ENCODE results near the gene PCDHGA2.
A peak's percentile ranks its signal among the peaks of the same experiment; 100 is the strongest.
"Not testable (repeated sequence)": the region's sequence is repeated elsewhere in the genome, so short reads cannot be mapped to it uniquely, and the experiment has no call there.

Gene PCDHGA2

DNA sequence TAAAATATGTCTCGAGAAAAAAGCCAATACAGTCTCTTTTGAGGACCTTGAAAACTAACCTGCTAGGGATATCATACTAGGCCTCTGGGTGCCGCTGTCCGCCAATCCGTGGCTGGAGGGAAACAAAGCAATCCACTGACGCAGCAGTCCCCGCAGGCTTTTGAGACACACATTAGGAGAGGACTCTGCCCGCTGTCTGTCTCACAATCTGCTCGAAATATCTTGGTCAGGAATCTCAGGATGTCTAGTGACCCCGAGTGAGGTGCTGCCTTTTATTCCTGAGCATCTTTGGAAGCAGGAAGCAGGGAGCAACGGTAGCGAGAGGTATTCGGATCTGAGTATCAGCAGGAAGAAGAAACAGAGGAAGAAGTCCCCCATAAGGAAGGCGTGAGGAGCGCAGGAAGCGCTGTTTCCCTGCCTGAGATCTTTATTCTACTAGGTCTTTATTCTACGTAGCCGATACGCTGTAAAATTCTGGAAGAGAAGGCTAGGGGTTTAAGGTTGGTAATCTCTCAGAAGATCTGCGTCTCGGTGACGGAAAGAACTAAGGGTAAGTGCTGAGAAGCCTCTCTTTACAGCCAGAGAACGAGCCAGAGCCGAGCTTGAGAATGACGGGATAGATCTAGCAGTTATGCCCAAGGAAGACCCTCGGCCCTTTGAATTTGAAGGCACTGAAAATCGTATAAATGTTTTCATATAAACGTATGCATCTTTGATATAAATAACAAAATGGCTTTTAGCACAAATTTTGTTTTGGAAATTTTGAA, 12.3 kb upstream of the PCDHGA2 start:
- Histone ChIP-seq H3K36me3 (ENCODE audit: insufficient read depth, low read length) (no peaks in the 10 kb centered on the region), H3K9me3 (ENCODE audit: low read length) (peaks cover 36% of the 10 kb centered on the region), H3K4me3 (ENCODE audit: low read depth in 1 of 2, low read length in 2 of 2) (peak overlapping the region; percentile 37 to 72), H3K9ac (ENCODE audit: low read length) (peak overlapping the region; percentile 38), H3K27ac (ENCODE audit: low read depth, low read length) (no peak overlapping the region), H3K27me3 (ENCODE audit: control insufficient read depth in 1 of 2, insufficient read depth in 2 of 2, low read length in 2 of 2) (no peaks in the 10 kb centered on the region), H3K4me1 (ENCODE audit: insufficient read depth, low read length) (no peaks in the 10 kb centered on the region)

DNA sequence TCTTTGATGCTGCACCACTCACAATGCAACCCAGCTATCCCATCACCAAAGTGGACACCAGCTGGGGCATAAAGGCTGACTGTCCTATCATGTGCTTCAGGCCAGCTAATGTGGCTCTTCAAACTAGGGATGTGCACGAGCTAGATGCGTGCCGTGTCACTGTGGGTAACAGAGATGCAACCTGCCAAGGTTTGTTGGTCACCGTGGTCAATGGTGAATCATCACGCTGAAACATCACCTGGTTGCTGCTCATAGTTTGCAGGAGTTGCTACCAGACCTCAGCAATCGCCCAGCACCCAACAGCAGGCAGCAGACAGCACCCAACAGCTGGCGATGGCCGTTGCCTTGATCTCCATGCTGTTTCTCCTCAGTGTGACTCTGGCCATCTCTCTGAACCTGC, 10.3 kb upstream of the PCDHGA2 start:
- no peaks in the 10 kb centered on the region for H3K36me3 ChIP-seq (ENCODE audit: insufficient read depth, low read length)
- peaks cover 39% of the 10 kb centered on the region for H3K9me3 ChIP-seq (ENCODE audit: low read length)

GRCh38 chr5:141330299-141331080, 8.1 kb upstream of the PCDHGA2 start, which contains the start of gene PCDHGA1:
TSS of gene PCDHGA1 (plus strand) at chr5:141330514.
- Histone ChIP-seq H3K4me1 (ENCODE audit: insufficient read depth, low read length) (no peaks in the 10 kb centered on the region), H3K9ac (ENCODE audit: low read length) (no peak within 1 kb of the TSS), H3K27me3 (ENCODE audit: control insufficient read depth in 1 of 2, insufficient read depth in 2 of 2, low read length in 2 of 2) (no peaks in the 10 kb centered on the region), H3K27ac (ENCODE audit: low read depth, low read length) (no peak within 1 kb of the TSS), H3K9me3 (ENCODE audit: low read length) (peaks cover 46% of the 10 kb centered on the region), H3K4me3 (ENCODE audit: low read depth in 1 of 2, low read length in 2 of 2) (peak within 1 kb of the TSS in 1 of 2 donors; percentile 25), H3K36me3 (ENCODE audit: insufficient read depth, low read length) (no peaks in the 10 kb centered on the region)

More for the DNA sequence above, 10.3 kb upstream of the PCDHGA2 start:
- Histone ChIP-seq H3K27me3 (ENCODE audit: control insufficient read depth in 1 of 2, insufficient read depth in 2 of 2, low read length in 2 of 2) (no peaks in the 10 kb centered on the region), H3K27ac (ENCODE audit: low read depth, low read length) (no peak overlapping the region), H3K4me3 (ENCODE audit: low read depth in 1 of 2, low read length in 2 of 2) (peak overlapping the region in 1 of 2 donors; percentile 28), H3K9ac (ENCODE audit: low read length) (no peak overlapping the region), H3K4me1 (ENCODE audit: insufficient read depth, low read length) (no peaks in the 10 kb centered on the region)

- not testable (repeated sequence) for H3K4me1 ChIP-seq (ENCODE audit: insufficient read depth, low read length); H3K4me3 ChIP-seq (ENCODE audit: low read depth in 1 of 2, low read length in 2 of 2); H3K9ac ChIP-seq (ENCODE audit: low read length); H3K27me3 ChIP-seq (ENCODE audit: control insufficient read depth in 1 of 2, insufficient read depth in 2 of 2, low read length in 2 of 2); H3K27ac ChIP-seq (ENCODE audit: low read depth, low read length); H3K36me3 ChIP-seq (ENCODE audit: insufficient read depth, low read length)
- H3K9me3 ChIP-seq (ENCODE audit: low read length), result peaks cover 42% of the 10 kb centered on the region
Observed at GRCh38 chr5:141332571-141332970, 6.0 kb upstream of the PCDHGA2 start.

DNA sequence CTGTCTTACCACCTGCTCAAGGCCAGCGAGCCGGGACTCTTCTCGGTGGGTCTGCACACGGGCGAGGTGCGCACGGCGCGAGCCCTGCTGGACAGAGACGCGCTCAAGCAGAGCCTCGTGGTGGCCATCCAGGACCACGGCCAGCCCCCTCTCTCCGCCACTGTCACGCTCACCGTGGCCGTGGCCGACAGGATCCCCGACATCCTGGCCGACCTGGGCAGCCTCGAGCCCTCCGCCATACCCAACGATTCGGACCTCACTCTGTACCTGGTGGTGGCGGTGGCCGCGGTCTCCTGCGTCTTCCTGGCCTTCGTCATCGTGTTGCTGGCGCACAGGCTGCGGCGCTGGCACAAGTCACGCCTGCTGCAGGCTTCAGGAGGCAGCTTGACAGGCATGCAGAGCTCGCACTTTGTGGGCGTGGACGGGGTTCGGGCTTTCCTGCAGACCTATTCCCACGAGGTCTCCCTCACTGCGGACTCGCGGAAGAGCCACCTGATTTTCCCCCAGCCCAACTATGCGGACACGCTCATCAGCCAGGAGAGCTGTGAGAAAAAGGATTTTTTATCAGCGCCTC, 2.3 kb downstream of the PCDHGA2 start:
- H3K4me3 ChIP-seq (ENCODE audit: low read depth in 1 of 2, low read length in 2 of 2); H3K9ac ChIP-seq (ENCODE audit: low read length); H3K4me1 ChIP-seq (ENCODE audit: insufficient read depth, low read length); H3K27ac ChIP-seq (ENCODE audit: low read depth, low read length); H3K27me3 ChIP-seq (ENCODE audit: control insufficient read depth in 1 of 2, insufficient read depth in 2 of 2, low read length in 2 of 2); H3K36me3 ChIP-seq (ENCODE audit: insufficient read depth, low read length): not testable (repeated sequence)
- peaks cover 73% of the 10 kb centered on the region for H3K9me3 ChIP-seq (ENCODE audit: low read length)

DNA sequence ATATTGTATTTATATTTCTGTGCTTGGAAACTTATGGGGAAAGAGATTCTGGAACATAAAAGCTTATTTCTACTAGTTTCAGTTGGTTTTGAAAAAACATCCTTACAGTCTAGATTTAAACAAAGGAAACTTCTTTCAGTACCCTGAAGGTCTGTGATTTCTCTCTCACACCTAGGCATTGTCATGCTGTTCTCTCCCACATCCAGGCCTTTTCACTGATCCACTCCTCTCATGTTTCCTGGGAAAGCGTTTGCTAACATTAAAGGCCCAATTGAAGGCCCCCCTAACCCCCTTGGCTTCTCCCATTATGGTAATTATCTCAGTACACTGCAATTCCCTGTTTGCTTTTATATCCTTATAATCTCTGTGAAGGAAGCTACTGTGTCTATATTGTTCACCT, 4.2 kb downstream of the PCDHGA2 start:
- Histone ChIP-seq H3K4me1 (ENCODE audit: insufficient read depth, low read length) (no peaks in the 10 kb centered on the region), H3K9ac (ENCODE audit: low read length) (no peak overlapping the region), H3K27me3 (ENCODE audit: control insufficient read depth in 1 of 2, insufficient read depth in 2 of 2, low read length in 2 of 2) (peaks cover 0 to 6% of the 10 kb centered on the region in 2 donors), H3K4me3 (ENCODE audit: low read depth in 1 of 2, low read length in 2 of 2) (no peak overlapping the region), H3K27ac (ENCODE audit: low read depth, low read length) (no peak overlapping the region), H3K9me3 (ENCODE audit: low read length) (peaks cover 69% of the 10 kb centered on the region), H3K36me3 (ENCODE audit: insufficient read depth, low read length) (no peaks in the 10 kb centered on the region)

- Histone ChIP-seq H3K4me1 (ENCODE audit: insufficient read depth, low read length) (no peaks in the 10 kb centered on the region), H3K27me3 (ENCODE audit: control insufficient read depth in 1 of 2, insufficient read depth in 2 of 2, low read length in 2 of 2) (peaks cover 0 to 6% of the 10 kb centered on the region in 2 donors), H3K9ac (ENCODE audit: low read length) (no peak within 1 kb of the TSS), H3K36me3 (ENCODE audit: insufficient read depth, low read length) (no peaks in the 10 kb centered on the region), H3K4me3 (ENCODE audit: low read depth in 1 of 2, low read length in 2 of 2) (peak within 1 kb of the TSS in 1 of 2 donors; percentile 19), H3K9me3 (ENCODE audit: low read length) (peaks cover 64% of the 10 kb centered on the region), H3K27ac (ENCODE audit: low read depth, low read length) (no peak within 1 kb of the TSS)
Observed at GRCh38 chr5:141343242-141343952, 4.8 kb downstream of the PCDHGA2 start, which contains the start of gene PCDHGA3. TSS of gene PCDHGA3 (plus strand) at chr5:141343829. CDS start at chr5:141344034, 205 bp downstream.

DNA sequence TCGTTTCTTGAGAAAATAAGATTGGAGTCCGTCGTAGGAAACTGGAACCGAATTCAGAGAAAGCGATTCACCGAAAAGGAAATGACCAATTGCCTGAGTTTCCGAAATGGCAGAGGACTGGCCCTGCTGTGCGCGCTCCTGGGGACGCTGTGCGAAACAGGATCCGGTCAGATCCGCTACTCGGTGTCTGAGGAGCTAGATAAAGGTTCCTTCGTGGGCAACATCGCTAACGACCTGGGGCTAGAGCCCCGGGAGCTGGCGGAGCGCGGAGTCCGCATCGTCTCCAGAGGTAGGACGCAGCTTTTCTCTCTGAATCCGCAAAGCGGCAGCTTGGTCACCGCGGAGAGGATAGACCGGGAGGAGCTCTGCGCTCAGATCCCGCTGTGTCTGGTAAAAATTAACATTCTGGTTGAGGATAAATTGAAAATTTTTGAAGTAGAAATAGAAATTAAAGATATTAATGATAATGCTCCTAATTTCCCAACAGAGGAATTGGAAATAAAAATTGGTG, 5.4 kb downstream of the PCDHGA2 start:
- Histone ChIP-seq H3K27me3 (ENCODE audit: control insufficient read depth in 1 of 2, insufficient read depth in 2 of 2, low read length in 2 of 2) (peaks cover 0 to 2% of the 10 kb centered on the region in 2 donors), H3K9ac (ENCODE audit: low read length) (no peak overlapping the region), H3K36me3 (ENCODE audit: insufficient read depth, low read length) (no peaks in the 10 kb centered on the region), H3K27ac (ENCODE audit: low read depth, low read length) (no peak overlapping the region), H3K4me3 (ENCODE audit: low read depth in 1 of 2, low read length in 2 of 2) (peak overlapping the region in 1 of 2 donors; percentile 19), H3K9me3 (ENCODE audit: low read length) (peaks cover 64% of the 10 kb centered on the region), H3K4me1 (ENCODE audit: insufficient read depth, low read length) (no peaks in the 10 kb centered on the region)

DNA sequence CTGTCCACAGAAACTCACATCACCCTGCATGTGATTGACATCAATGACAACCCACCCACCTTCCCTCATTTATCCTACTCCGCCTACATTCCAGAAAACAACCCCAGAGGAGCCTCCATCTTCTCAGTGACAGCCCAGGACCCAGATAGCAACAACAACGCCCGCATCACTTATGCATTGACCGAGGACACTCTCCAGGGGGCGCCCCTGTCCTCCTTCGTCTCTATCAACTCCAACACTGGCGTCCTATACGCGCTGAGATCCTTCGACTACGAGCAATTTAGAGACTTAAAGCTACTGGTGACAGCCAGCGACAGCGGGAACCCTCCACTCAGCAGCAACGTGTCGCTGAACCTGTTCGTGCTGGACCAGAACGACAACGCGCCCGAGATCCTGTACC, 6.8 kb downstream of the PCDHGA2 start:
- Histone ChIP-seq H3K27ac (ENCODE audit: low read depth, low read length) (no peak overlapping the region), H3K4me1 (ENCODE audit: insufficient read depth, low read length) (no peaks in the 10 kb centered on the region), H3K4me3 (ENCODE audit: low read depth in 1 of 2, low read length in 2 of 2) (peak overlapping the region in 1 of 2 donors; percentile 11), H3K9me3 (ENCODE audit: low read length) (peaks cover 60% of the 10 kb centered on the region), H3K9ac (ENCODE audit: low read length) (no peak overlapping the region), H3K36me3 (ENCODE audit: insufficient read depth, low read length) (no peaks in the 10 kb centered on the region), H3K27me3 (ENCODE audit: control insufficient read depth in 1 of 2, insufficient read depth in 2 of 2, low read length in 2 of 2) (no peaks in the 10 kb centered on the region)

- H3K9ac ChIP-seq (ENCODE audit: low read length); H3K27ac ChIP-seq (ENCODE audit: low read depth, low read length); H3K4me1 ChIP-seq (ENCODE audit: insufficient read depth, low read length); H3K27me3 ChIP-seq (ENCODE audit: control insufficient read depth in 1 of 2, insufficient read depth in 2 of 2, low read length in 2 of 2); H3K36me3 ChIP-seq (ENCODE audit: insufficient read depth, low read length); H3K4me3 ChIP-seq (ENCODE audit: low read depth in 1 of 2, low read length in 2 of 2): not testable (repeated sequence)
- H3K9me3 ChIP-seq (ENCODE audit: low read length), result peaks cover 63% of the 10 kb centered on the region
Observed at GRCh38 chr5:141346017-141346416, 7.5 kb downstream of the PCDHGA2 start.
